GOT3 (cell line): ENCODE data around the gene ST6GAL1.
"Not testable (repeated sequence)": the region's sequence is repeated elsewhere in the genome, so short reads cannot be mapped to it uniquely, and the experiment has no call there.

Experiments used
- DNase-seq: peaks from one replicate; lab custom pipeline; 2025; ENCODE audit warnings: mixed read lengths; lab: John Stamatoyannopoulos, UW

The ST6GAL1 gene

GRCh38 chr3:187046033-187046432, 115.7 kb downstream of the ST6GAL1 start:
- no peak for DNase-seq

GRCh38 chr3:187049462-187050101, 119.3 kb downstream of the ST6GAL1 start:
- DNase-seq = no peak

DNA sequence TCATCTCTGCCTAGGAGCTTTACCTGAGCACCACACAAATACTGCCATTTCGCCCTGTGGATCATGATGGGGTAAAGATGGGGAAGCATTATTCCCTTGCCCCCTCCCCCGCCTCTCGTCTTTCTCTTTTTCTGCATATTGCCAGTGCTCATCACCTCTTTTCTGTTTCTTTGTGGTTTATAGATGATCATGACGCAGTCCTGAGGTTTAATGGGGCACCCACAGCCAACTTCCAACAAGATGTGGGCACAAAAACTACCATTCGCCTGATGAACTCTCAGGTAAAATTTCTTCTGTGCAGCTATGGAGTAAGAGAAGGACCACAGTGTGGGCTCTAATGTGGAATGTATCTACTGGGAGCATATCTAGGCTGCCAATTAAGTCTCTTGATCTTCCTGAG, 120.7 kb downstream of the ST6GAL1 start:
- DNase-seq = no peak

DNA sequence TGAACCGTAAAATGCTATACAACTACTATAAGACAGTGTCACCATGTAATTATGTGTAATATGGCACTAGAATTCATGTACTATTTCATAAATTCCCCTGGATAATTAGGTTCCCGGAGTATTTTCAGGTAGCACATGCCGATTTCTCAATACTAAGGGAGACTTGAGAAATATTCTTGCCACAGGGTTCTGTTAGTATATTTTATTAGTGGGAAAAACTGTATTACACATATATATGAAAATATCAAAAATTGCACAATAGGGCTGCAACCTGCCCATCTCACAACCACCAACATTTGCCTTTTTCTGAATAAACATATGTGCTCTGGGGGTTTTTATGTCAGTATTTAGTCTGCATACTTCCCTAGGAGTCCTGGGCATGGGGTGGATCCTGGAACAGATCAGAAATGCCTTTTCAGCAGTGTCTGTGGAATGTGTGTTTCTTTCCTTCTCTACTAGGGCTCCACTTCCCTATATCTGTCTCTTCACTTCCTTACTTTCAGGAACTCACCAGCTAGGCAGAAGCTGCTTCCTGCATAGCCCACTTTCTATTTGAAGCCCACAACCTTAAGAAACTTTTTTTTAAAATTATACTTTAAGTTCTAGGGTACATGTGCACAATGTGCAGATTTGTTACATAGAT, 121.5 kb downstream of the ST6GAL1 start:
- no peak for DNase-seq

DNA sequence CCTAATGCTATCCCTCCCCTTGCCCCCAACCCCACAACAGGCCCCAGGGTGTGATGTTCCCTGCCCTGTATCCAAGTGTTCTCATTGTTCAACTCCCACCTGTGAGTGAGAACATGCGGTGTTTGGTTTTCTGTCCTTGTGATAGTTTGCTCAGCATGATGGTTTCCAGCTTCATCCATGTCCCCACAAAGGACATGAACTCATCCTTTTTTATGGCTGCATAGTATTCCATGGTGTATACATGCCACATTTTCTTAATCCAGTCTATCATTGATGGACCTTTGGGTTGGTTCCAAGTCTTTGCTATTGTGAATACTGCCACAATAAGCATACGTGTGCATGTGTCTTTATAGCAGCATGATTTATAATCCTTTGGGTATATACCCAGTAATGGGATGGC, 122.1 kb downstream of the ST6GAL1 start:
- not testable (repeated sequence) for DNase-seq

- DNase-seq = not testable (repeated sequence)
Observed at GRCh38 chr3:187054433-187054832, 124.1 kb downstream of the ST6GAL1 start.

DNA sequence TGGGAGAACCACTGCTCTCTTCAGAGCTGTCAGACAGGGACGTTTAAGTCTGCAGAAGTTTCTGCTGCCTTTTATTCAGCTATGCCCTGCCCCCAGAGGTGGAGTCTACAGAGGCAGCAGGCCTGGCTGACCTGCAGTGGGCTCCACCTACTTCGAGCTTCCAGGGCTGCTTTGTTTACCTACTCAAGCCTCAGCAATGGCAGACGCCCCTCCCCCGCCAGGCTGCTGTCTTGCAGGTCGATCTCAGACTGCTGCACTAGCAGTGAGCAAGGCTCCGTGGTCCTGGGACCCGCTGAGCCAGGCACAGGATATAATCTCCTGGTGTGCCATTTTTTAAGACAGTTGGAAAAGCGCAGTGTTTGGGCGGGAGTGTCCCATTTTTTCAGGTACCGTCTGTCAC, 127.5 kb downstream of the ST6GAL1 start:
- DNase-seq = not testable (repeated sequence)

DNA sequence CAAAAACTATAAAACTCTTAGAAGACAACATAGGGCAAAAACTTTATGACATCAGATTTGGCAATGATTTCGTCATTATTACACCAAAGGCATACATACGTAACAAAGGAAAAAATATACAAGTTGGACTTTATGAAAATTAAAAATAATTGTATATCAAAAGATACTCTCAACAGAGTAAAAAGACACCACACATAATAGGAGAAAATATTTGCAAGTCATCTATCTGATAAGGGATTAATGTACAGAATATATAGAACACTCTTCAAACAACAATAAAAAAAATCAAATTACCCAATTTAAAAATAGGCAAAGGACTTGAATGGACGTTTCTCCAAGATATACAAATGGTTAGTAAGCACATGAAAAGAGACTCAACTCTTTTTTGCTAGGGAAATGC, 131.4 kb downstream of the ST6GAL1 start:
- DNase-seq = no peak

GRCh38 chr3:187062526-187063177, 132.3 kb downstream of the ST6GAL1 start:
- DNase-seq = no peak

GRCh38 chr3:187063286-187064121, 133.2 kb downstream of the ST6GAL1 start:
- DNase-seq = no peak

DNA sequence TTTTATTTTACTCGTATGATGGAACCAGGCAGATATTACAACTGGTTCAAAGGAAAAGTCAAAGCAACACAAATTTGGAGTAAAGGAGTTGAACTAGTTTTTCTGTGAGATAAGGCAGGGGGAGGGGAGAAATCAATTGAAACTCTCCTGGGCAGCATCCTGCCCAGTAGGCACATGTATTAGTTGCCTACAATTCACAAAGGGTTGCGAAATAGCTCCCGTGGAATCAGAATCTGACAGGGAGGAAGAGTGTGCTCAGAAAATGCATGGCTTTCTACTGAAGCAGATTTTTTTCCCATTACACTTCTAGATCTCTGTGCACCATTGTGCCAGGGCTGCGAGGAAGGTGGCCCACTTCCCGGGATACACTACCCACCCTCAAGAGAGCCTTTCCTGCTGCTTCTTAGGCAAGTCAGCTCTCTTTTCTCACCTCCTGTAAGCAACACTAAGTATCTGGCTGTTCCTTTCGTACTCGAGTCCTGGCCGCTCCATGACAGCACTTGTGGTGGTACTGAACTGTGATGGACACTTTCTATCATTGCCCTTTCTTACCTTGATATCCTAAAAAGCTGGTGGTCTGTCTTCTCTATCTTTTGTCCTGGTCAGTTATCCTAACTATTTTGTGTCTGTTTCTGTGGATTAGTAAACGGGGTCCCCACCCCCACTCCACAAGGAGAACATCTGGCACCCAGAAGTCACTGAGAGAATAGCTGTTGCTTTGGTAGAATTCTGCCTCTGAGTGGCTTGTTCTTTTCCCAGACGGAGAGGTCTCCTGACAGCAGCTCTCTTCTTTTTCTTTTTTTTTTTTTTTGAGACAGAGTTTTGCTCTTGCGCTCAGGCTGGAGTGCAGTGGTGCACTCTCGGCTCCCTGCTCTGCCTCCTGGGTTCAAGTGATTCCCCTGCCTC, 134.1 kb downstream of the ST6GAL1 start:
- DNase-seq = no peak

DNA sequence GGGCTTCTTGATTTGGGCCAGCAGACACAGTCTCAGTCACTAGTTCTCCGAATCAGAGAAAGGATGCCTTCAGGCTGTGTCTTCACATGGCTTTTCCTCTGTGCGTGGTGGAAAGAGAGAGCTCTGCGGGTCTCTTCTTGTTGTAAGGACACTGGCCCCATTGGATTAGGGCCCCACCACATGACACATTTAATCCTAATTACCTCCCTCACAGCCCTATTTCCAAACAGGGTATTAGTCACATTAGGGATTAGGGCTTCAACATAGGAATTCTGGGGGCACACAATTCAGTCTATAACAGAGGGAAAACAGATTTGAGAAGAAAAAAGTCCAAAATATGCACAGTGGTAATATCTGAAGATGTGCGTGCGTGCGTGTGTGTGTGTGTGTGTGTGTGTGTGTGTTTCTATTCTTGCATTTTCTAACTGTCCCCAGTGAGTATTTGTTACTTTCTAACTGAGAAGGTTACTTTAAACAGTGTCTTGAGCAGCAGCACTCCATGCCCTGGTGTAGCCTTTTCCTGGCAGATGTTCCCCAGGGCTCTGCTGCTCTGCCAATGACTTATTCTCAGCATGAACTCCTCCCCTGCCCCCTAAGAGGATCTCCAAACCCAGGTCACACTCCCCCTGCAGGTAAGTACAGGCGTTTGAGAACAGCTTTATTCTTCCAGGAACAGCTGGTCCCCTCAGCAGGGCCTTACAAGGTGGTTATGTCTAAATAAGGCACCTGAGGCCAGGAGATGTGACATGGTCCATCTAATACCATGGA, 136.1 kb downstream of the ST6GAL1 start:
- no peak for DNase-seq

DNA sequence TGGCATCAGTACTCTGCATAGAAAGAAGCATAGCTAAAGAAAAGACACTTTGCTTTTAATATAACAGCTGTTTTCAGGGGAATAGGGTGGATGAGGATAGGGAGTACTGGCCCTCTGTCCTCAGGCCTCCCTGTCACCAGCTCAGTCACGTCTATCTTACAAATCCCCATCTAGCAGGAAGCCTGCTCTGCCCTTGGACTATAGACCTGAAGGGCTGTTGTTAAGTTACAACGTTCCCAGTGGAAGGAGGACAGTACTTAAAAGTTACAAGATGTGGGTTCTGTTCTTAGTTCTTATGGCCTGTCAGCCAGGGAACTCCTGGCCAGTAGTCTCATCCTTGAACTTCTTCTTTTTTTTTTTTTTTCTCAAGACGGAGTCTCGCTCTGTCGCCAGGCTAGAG, 138.5 kb downstream of the ST6GAL1 start:
- no peak for DNase-seq

- no peak for DNase-seq
Observed at GRCh38 chr3:187069857-187070516, 139.7 kb downstream of the ST6GAL1 start.

GRCh38 chr3:187072102-187072501, 141.8 kb downstream of the ST6GAL1 start:
- no peak for DNase-seq

- DNase-seq = no peak
Observed at GRCh38 chr3:187072511-187072910, 142.2 kb downstream of the ST6GAL1 start.

GRCh38 chr3:187073581-187074098, 143.3 kb downstream of the ST6GAL1 start:
- DNase-seq = no peak

DNA sequence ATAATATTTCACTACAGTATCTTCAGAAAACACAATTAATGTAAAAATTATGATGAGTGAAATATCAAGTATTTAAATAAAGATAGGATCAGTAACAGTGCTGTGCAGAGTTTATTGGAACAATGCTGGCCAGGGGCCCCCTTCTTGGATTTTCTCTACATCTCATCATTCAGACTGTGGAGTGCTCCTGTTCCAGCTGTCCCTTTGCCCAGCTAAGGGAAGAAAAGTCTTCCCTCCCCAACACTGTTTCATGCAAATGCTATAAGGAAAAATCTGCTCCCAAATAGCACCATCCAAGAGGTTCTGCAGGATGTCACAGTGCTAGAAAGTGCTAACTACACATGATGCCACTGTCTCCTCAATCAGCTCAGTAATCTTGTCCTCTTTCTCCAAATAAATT, 144.5 kb downstream of the ST6GAL1 start:
- DNase-seq = no peak

GRCh38 chr3:187076297-187076696, 146.0 kb downstream of the ST6GAL1 start:
- no peak for DNase-seq

- DNase-seq = no peak
Observed at GRCh38 chr3:187077085-187077484, 146.8 kb downstream of the ST6GAL1 start.
